Measurements from ENCODE around the gene FLG2.
"Not testable (repeated sequence)": the region's sequence is repeated elsewhere in the genome, so short reads cannot be mapped to it uniquely, and the experiment has no call there.

The FLG2 gene

DNA sequence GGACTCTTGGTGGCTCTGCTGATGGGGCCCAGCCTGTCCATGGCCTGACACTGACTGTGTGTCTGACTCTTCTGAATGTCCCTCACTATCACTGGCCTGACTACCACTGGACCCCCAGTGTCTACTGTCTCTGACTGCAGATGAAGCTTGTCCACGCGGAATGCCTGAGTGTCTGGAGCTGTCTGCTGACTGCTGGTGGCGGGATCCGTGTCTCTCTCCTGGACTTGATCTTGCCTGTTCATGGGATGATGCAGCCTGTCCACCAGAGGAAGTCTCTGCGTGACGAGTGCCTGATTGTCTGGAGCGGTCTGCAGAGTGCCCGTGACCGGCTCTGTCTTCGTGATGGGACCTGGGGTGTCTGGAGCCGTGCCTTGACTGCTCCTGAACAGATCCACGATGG lies 55.0 kb downstream of the FLG2 start:
- not testable (repeated sequence) for H3K4me3 Mint-ChIP-seq; H3K4me1 Mint-ChIP-seq; DNase-seq; H3K27ac Mint-ChIP-seq; H3K27me3 Mint-ChIP-seq; ATAC-seq (replicated peaks)
- Mint-ChIP-seq H3K36me3 (peaks cover 0 to 12% of the 10 kb centered on the region in 2 donors), H3K9me3 (peaks cover 13 to 17% of the 10 kb centered on the region in 2 donors)

DNA sequence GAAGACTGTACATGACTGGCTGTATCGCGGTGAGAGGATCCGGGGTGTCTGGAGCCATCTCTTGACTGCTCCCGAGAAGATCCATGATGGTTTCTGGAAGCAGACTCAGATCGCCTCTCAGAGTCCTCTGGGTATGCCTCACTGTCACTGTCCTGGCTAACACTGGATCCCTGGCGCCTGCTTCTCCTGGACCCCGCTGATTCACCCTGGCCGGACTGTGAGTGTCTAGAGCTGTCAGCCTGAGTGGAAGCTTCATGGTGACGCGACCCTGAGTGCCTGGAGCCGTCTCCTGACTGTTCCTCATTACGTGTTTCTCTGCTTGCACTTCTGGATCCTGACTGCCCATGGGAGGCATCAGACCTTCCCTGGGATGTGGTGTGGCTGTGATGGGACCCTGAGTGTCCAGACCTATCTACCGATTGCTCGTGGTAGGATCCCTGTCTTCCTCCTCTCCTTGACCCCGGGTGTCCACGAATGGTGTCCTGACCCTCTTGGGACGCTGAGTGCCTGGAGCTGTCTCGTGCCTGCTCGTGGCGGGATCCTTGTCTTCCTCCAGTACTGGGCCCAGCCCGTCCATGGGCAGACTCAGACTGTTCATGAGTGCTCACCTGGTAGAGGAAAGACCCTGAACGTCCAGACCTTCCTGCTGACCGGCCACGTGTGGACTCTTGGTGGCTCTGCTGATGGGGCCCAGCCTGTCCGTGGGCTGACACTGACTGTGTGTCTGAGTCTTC lies 56.5 kb downstream of the FLG2 start:
- not testable (repeated sequence) for H3K4me1 Mint-ChIP-seq; H3K9me3 Mint-ChIP-seq; DNase-seq; H3K4me3 Mint-ChIP-seq; H3K36me3 Mint-ChIP-seq; H3K27ac Mint-ChIP-seq; H3K27me3 Mint-ChIP-seq; ATAC-seq (replicated peaks)
